ENCODE data around the gene C2orf69. TPM values are rescaled to one million over a fixed set of nuclear protein-coding genes. Genes with fewer than 3 reads are reported as not detected.

Gene C2orf69
- total and polyA plus RNA-seq, 3 experiments from 2014 or later, result 12.9 to 20.9 (median 19.8) TPM

DNA sequence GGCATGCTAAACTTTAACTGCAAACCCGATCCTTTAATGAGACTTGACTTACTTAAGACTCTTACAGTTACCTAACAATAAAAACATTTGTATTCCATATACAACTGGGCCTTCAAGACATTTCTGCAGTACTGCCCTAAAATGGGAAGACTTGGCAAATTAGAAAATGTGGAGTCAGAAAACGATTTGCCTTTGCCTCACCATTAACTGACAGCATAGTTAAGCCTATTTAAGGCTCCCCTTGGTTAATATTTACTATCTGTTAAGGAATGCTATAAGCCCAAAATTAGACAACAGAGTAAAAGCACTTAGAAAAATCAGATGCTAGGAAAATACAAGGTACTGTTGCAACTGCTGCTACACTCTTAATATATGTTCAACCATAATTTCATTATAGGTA lies 25.5 kb downstream of the C2orf69 start:
- Mint-ChIP-seq H3K36me3 (peaks cover 0 to 62% (median 0%) of the 10 kb centered on the region in 3 donors), H3K27me3 (no peaks in the 10 kb centered on the region), H3K4me1 (peaks cover 0 to 12% (median 7%) of the 10 kb centered on the region in 3 donors), H3K27ac (no peak overlapping the region), H3K4me3 (no peak overlapping the region), H3K9me3 (no peaks in the 10 kb centered on the region)
- Histone ChIP-seq H3K27ac (ENCODE audit: low read depth, low read length) (no peak overlapping the region), H3K36me3 (ENCODE audit: insufficient read depth, low read length) (peaks cover 12% of the 10 kb centered on the region), H3K27me3 (ENCODE audit: insufficient read depth, low read length, poor library complexity, severe bottlenecking) (no peaks in the 10 kb centered on the region), H3K4me1 (ENCODE audit: insufficient read depth, low read length) (no peaks in the 10 kb centered on the region), H3K4me3 (ENCODE audit: low read length) (no peak overlapping the region), H3K9me3 (ENCODE audit: low read length) (no peaks in the 10 kb centered on the region)
- DNase-seq, result no peak
- POLR2A ChIA-PET, result no interaction called here
- CTCF ChIA-PET, result no interaction called here

DNA sequence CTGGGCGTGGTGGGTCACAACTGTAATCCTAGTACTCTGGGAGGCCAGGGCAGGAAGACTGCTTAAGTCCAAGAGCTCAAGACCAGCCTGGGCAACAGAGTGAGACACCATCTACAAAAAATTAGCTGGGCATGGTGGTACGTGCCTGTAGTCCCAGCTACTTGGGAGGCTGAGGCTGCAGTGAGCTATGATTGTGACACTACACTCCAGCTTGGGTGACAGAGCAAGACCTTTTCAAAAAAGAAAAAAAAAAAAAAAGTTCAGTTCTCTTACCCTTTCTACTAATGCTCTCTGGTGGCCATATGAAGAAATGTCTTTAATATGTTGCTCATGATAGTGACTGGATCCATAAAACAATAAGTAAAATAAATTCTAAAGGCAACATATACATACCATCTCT lies 29.3 kb downstream of the C2orf69 start:
- peaks cover 5 to 63% (median 12%) of the 10 kb centered on the region in 3 donors for H3K36me3 Mint-ChIP-seq
- H3K4me1 Mint-ChIP-seq, result peaks cover 7 to 25% (median 16%) of the 10 kb centered on the region in 3 donors
- no peak overlapping the region for H3K4me3 Mint-ChIP-seq
- CTCF ChIA-PET, result interaction anchor here (1.4 kb wide), 1 partner anchor 541 kb away, joined by 3 read pairs; no protein-coding TSS in a partner anchor
- H3K27me3 ChIP-seq (ENCODE audit: insufficient read depth, low read length, poor library complexity, severe bottlenecking), result no peaks in the 10 kb centered on the region
- H3K27ac Mint-ChIP-seq, result peak overlapping the region in 2 of 8 donors; percentile 13 to 40
- H3K36me3 ChIP-seq (ENCODE audit: insufficient read depth, low read length), result peaks cover 17% of the 10 kb centered on the region
- no peaks in the 10 kb centered on the region for H3K9me3 ChIP-seq (ENCODE audit: low read length)
- no peak overlapping the region for H3K4me3 ChIP-seq (ENCODE audit: low read length)
- no peaks in the 10 kb centered on the region for H3K27me3 Mint-ChIP-seq
- no peaks in the 10 kb centered on the region for H3K9me3 Mint-ChIP-seq
- H3K4me1 ChIP-seq (ENCODE audit: insufficient read depth, low read length), result no peaks in the 10 kb centered on the region
- H3K27ac ChIP-seq (ENCODE audit: low read depth, low read length), result no peak overlapping the region
- POLR2A ChIA-PET, result no interaction called here
- no peak for DNase-seq

DNA sequence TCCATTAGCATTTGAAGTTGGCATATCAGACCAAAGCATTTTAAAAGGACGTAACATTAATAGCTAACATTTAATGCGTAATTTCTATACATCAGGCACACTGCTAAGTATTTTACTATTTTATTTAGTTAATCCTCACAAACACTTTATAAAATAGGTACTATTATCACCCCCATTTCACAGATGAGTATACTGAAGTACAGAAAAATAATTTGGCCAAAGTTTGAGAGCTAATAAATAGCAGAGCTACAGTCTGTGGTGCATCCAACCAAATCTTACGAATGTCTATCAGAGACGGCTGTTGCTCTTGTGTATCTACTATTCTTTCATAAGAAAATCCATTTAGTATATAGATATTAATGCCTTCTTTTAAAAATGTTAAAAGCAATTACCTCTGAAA lies 32.3 kb downstream of the C2orf69 start:
- peak overlapping the region in 1 of 8 donors; percentile 41 for H3K27ac Mint-ChIP-seq
- peaks cover 14 to 38% (median 31%) of the 10 kb centered on the region in 3 donors for H3K4me1 Mint-ChIP-seq
- Histone ChIP-seq H3K27me3 (ENCODE audit: insufficient read depth, low read length, poor library complexity, severe bottlenecking) (no peaks in the 10 kb centered on the region), H3K36me3 (ENCODE audit: insufficient read depth, low read length) (peaks cover 18% of the 10 kb centered on the region), H3K4me3 (ENCODE audit: low read length) (no peak overlapping the region), H3K27ac (ENCODE audit: low read depth, low read length) (no peak overlapping the region), H3K4me1 (ENCODE audit: insufficient read depth, low read length) (no peaks in the 10 kb centered on the region), H3K9me3 (ENCODE audit: low read length) (no peaks in the 10 kb centered on the region)
- no peaks in the 10 kb centered on the region for H3K27me3 Mint-ChIP-seq
- no peak for DNase-seq
- no peak overlapping the region for H3K4me3 Mint-ChIP-seq
- peaks cover 5 to 70% (median 19%) of the 10 kb centered on the region in 3 donors for H3K36me3 Mint-ChIP-seq
- ChIA-PET POLR2A (no interaction called here), CTCF (no interaction called here)
- H3K9me3 Mint-ChIP-seq, result no peaks in the 10 kb centered on the region

GRCh38 chr2:199946196-199946595 lies 35.1 kb downstream of the C2orf69 start:
- Mint-ChIP-seq H3K36me3 (peaks cover 5 to 67% (median 19%) of the 10 kb centered on the region in 3 donors), H3K9me3 (no peaks in the 10 kb centered on the region), H3K4me1 (peaks cover 19 to 46% (median 38%) of the 10 kb centered on the region in 3 donors), H3K4me3 (no peak overlapping the region), H3K27ac (peak overlapping the region in 1 of 8 donors; percentile 43), H3K27me3 (no peaks in the 10 kb centered on the region)
- H3K36me3 ChIP-seq (ENCODE audit: insufficient read depth, low read length), result peaks cover 25% of the 10 kb centered on the region
- no peaks in the 10 kb centered on the region for H3K9me3 ChIP-seq (ENCODE audit: low read length)
- no peak overlapping the region for H3K27ac ChIP-seq (ENCODE audit: low read depth, low read length)
- DNase-seq, result no peak
- H3K4me3 ChIP-seq (ENCODE audit: low read length), result no peak overlapping the region
- POLR2A ChIA-PET, result no interaction called here
- CTCF ChIA-PET, result no interaction called here
- H3K4me1 ChIP-seq (ENCODE audit: insufficient read depth, low read length), result no peaks in the 10 kb centered on the region
- no peaks in the 10 kb centered on the region for H3K27me3 ChIP-seq (ENCODE audit: insufficient read depth, low read length, poor library complexity, severe bottlenecking)

DNA sequence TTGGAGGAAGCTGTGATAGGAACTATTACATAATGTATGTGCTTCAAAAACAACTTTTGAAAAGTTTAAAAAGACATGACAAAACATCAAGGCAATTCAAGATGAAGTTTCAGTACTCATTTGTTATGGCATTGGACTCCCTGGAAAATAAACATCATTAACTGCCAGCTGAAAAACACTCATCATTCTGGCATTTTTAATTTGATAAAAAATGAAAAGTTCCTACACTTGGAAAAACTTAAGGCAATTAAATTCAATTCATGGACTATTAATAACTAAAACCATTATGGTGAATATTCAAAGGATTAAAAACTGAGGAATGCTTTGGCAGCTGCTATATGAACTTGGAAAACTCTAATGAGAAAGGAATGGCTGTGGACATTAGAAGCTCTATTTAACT lies 35.7 kb downstream of the C2orf69 start:
- H3K27me3 Mint-ChIP-seq, result no peaks in the 10 kb centered on the region
- Histone ChIP-seq H3K9me3 (ENCODE audit: low read length) (no peaks in the 10 kb centered on the region), H3K4me1 (ENCODE audit: insufficient read depth, low read length) (no peaks in the 10 kb centered on the region), H3K4me3 (ENCODE audit: low read length) (no peak overlapping the region), H3K27me3 (ENCODE audit: insufficient read depth, low read length, poor library complexity, severe bottlenecking) (no peaks in the 10 kb centered on the region), H3K36me3 (ENCODE audit: insufficient read depth, low read length) (peaks cover 25% of the 10 kb centered on the region), H3K27ac (ENCODE audit: low read depth, low read length) (no peak overlapping the region)
- CTCF ChIA-PET, result interaction anchor here (0.6 kb wide), 1 partner anchor 586 kb away, joined by 3 read pairs; no protein-coding TSS in a partner anchor
- H3K4me3 Mint-ChIP-seq, result no peak overlapping the region
- peak overlapping the region in 2 of 8 donors; percentile 12 to 18 for H3K27ac Mint-ChIP-seq
- POLR2A ChIA-PET, result no interaction called here
- H3K9me3 Mint-ChIP-seq, result no peaks in the 10 kb centered on the region
- H3K4me1 Mint-ChIP-seq, result peaks cover 23 to 43% (median 38%) of the 10 kb centered on the region in 3 donors
- DNase-seq, result no peak
- peaks cover 5 to 63% (median 19%) of the 10 kb centered on the region in 3 donors for H3K36me3 Mint-ChIP-seq

- H3K4me1 ChIP-seq (ENCODE audit: insufficient read depth, low read length), result peaks cover 16% of the 10 kb centered on the region
- peak overlapping the region in 1 of 8 donors; percentile 38 for H3K27ac Mint-ChIP-seq
- no peak for DNase-seq
- no peak overlapping the region for H3K4me3 ChIP-seq (ENCODE audit: low read length)
- ChIA-PET CTCF (no interaction called here), POLR2A (no interaction called here)
- no peaks in the 10 kb centered on the region for H3K27me3 Mint-ChIP-seq
- H3K27ac ChIP-seq (ENCODE audit: low read depth, low read length), result no peak overlapping the region
- peaks cover 17% of the 10 kb centered on the region for H3K36me3 ChIP-seq (ENCODE audit: insufficient read depth, low read length)
- H3K36me3 Mint-ChIP-seq, result peaks cover 0 to 47% (median 7%) of the 10 kb centered on the region in 3 donors
- no peak overlapping the region for H3K4me3 Mint-ChIP-seq
- no peaks in the 10 kb centered on the region for H3K9me3 Mint-ChIP-seq
- no peaks in the 10 kb centered on the region for H3K9me3 ChIP-seq (ENCODE audit: low read length)
- peaks cover 39 to 63% (median 55%) of the 10 kb centered on the region in 3 donors for H3K4me1 Mint-ChIP-seq
- H3K27me3 ChIP-seq (ENCODE audit: insufficient read depth, low read length, poor library complexity, severe bottlenecking), result no peaks in the 10 kb centered on the region
Measured at GRCh38 chr2:199950396-199950795, 39.3 kb downstream of the C2orf69 start.

GRCh38 chr2:199951023-199951422 lies 39.9 kb downstream of the C2orf69 start:
- POLR2A ChIA-PET, result no interaction called here
- Mint-ChIP-seq H3K27ac (no peak overlapping the region), H3K4me1 (peaks cover 42 to 65% (median 58%) of the 10 kb centered on the region in 3 donors)

DNA sequence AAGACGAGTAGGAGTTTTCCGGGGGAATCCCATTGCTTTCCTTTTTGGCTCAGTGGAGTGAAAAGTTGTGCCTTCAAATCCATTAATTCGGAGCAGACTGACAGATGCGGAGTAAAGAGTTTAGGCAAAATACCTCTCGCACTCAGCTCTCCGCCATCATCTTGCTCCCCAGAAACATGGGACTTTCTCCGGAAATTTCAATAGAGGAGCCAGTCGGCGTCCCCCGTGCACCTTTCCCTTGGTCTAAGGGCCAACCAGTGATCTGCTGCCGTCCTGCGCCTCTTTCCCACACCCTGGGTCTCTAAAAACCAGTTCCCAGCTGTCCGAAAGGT lies 43.9 kb downstream of the C2orf69 start:
- H3K9me3 Mint-ChIP-seq, result no peaks in the 10 kb centered on the region
- CTCF ChIA-PET, result no interaction called here

More at GRCh38 chr2:199951023-199951422, 39.9 kb downstream of the C2orf69 start:
- H3K9me3 ChIP-seq (ENCODE audit: low read length), result no peaks in the 10 kb centered on the region
- H3K27me3 ChIP-seq (ENCODE audit: insufficient read depth, low read length, poor library complexity, severe bottlenecking), result no peaks in the 10 kb centered on the region
- H3K36me3 ChIP-seq (ENCODE audit: insufficient read depth, low read length), result peaks cover 14% of the 10 kb centered on the region
- H3K27ac ChIP-seq (ENCODE audit: low read depth, low read length), result no peak overlapping the region
- peaks cover 17% of the 10 kb centered on the region for H3K4me1 ChIP-seq (ENCODE audit: insufficient read depth, low read length)
- Mint-ChIP-seq H3K27me3 (no peaks in the 10 kb centered on the region), H3K4me3 (no peak overlapping the region), H3K36me3 (peaks cover 0 to 47% (median 7%) of the 10 kb centered on the region in 3 donors), H3K9me3 (no peaks in the 10 kb centered on the region)
- CTCF ChIA-PET, result interaction anchor here (1.6 kb wide), 1 partner anchor 531 kb away, joined by 5 read pairs; no protein-coding TSS in a partner anchor
- no peak overlapping the region for H3K4me3 ChIP-seq (ENCODE audit: low read length)
- DNase-seq, result no peak

More for the DNA sequence above, 43.9 kb downstream of the C2orf69 start:
- peaks cover 44% of the 10 kb centered on the region for H3K4me1 ChIP-seq (ENCODE audit: insufficient read depth, low read length)
- Mint-ChIP-seq H3K27ac (peak overlapping the region; percentile 90 to 98 (median 96)), H3K36me3 (peaks cover 0 to 33% (median 2%) of the 10 kb centered on the region in 3 donors), H3K4me1 (peaks cover 51 to 74% (median 69%) of the 10 kb centered on the region in 3 donors), H3K4me3 (peak overlapping the region; percentile 95 to 100 (median 98)), H3K27me3 (no peaks in the 10 kb centered on the region)
- no peaks in the 10 kb centered on the region for H3K27me3 ChIP-seq (ENCODE audit: insufficient read depth, low read length, poor library complexity, severe bottlenecking)
- H3K27ac ChIP-seq (ENCODE audit: low read depth, low read length), result peak overlapping the region; percentile 77
- DNase-seq, result no peak
- POLR2A ChIA-PET, result no interaction called here
- H3K4me3 ChIP-seq (ENCODE audit: low read length), result peak overlapping the region; percentile 99
- peaks cover 7% of the 10 kb centered on the region for H3K36me3 ChIP-seq (ENCODE audit: insufficient read depth, low read length)
- H3K9me3 ChIP-seq (ENCODE audit: low read length), result no peaks in the 10 kb centered on the region
